Cardiac muscle cell (in vitro differentiated cells and primary cell): ENCODE results near the gene PDCD11. TPM values are rescaled to one million over a fixed set of nuclear protein-coding genes. Genes with fewer than 3 reads are reported as not detected.
A peak's percentile ranks its signal among the peaks of the same experiment; 100 is the strongest.
"Not testable (repeated sequence)": the region's sequence is repeated elsewhere in the genome, so short reads cannot be mapped to it uniquely, and the experiment has no call there.

Source experiments
- DNase-seq, 2 donors: peaks; one replicate each; pipeline versions ENCODE4 v3.0.0 to v3.0.0-alpha.2; 2010 to 2017; ENCODE audit warnings: low read depth in 1 of 2, low spot score in 1 of 2
- H3K27ac ChIP-seq: fragments of 200-600 bp; sonication (generic); 2 replicates; pipeline ENCODE4 v1.5.1; 2016
- H3K27me3 ChIP-seq: fragments of 200-600 bp; sonication (generic); 2 replicates; pipeline ENCODE4 v1.6.0; 2016; ENCODE audit warnings: control low read depth
- H3K36me3 ChIP-seq: fragments of 200-600 bp; sonication (generic); 2 replicates; pipeline ENCODE4 v1.5.1; 2016; ENCODE audit warnings: control low read depth
- H3K4me1 ChIP-seq: fragments of 200-600 bp; sonication (generic); 2 replicates; pipeline ENCODE4 v1.8.1; 2017; ENCODE audit warnings: low read depth, mild to moderate bottlenecking, mixed run types
- H3K4me3 ChIP-seq: fragments of 200-600 bp; sonication (generic); 2 replicates; pipeline ENCODE4 v1.5.1; 2016; ENCODE audit warnings: mild to moderate bottlenecking
- H3K9me3 ChIP-seq: fragments of 200-600 bp; sonication (generic); 2 replicates; pipeline ENCODE4 v1.5.1; 2017; ENCODE audit warnings: low read depth, mild to moderate bottlenecking, control low read depth
- CTCF ChIP-seq: IDR thresholded peaks from 2 replicates; pipeline ENCODE4 v1.5.1; 2012; ENCODE audit warnings: low read depth, mild to moderate bottlenecking, low read length
- polyA plus RNA-seq: library from polyadenylated mRNA; unstranded; fragments of >200 nt; fragmentation: Nextera tagmentation; extraction: Ambion mirVana; gene quantifications from 2 replicates; pipeline ENCODE4 v1.2.1, GENCODE V29; 2016
- total RNA-seq: library from RNA; depleted of rRNA; stranded (reverse); fragments of >200 nt; gene quantifications from 2 replicates; pipeline ENCODE4 v1.2.3, GENCODE V29; 2016

The PDCD11 gene
- total and polyA plus RNA-seq, 2 experiments from 2014 or later = 17.9 to 30.3 TPM

- Histone ChIP-seq H3K4me1 (no peaks in the 10 kb centered on the region), H3K27me3 (no peaks in the 10 kb centered on the region), H3K27ac (no peak overlapping the region), H3K4me3 (no peak overlapping the region), H3K36me3 (no peaks in the 10 kb centered on the region), H3K9me3 (no peaks in the 10 kb centered on the region)
- no peak for TF ChIP-seq CTCF
- DNase-seq = no peak
These were observed 40.4 kb upstream of the PDCD11 start for GRCh38 chr10:103355906-103356599.

GRCh38 chr10:103359493-103359892 is 36.9 kb upstream of the PDCD11 start:
- not testable (repeated sequence) for DNase-seq, H3K27me3 ChIP-seq, H3K27ac ChIP-seq

GRCh38 chr10:103360791-103361190 is 35.6 kb upstream of the PDCD11 start:
- not testable (repeated sequence) for H3K4me1 ChIP-seq, H3K36me3 ChIP-seq, H3K27ac ChIP-seq, DNase-seq, H3K4me3 ChIP-seq, H3K9me3 ChIP-seq, H3K27me3 ChIP-seq

More at GRCh38 chr10:103359493-103359892, 36.9 kb upstream of the PDCD11 start:
- H3K9me3 ChIP-seq, H3K4me3 ChIP-seq, H3K36me3 ChIP-seq, H3K4me1 ChIP-seq: not testable (repeated sequence)

- Histone ChIP-seq H3K9me3 (no peaks in the 10 kb centered on the region), H3K4me3 (peak overlapping the region; percentile 80), H3K27ac (peak overlapping the region; percentile 70), H3K36me3 (no peaks in the 10 kb centered on the region), H3K27me3 (no peaks in the 10 kb centered on the region), H3K4me1 (peaks cover 6% of the 10 kb centered on the region)
- TF ChIP-seq CTCF = no peak
- peak in 1 of 2 donors; percentile 1 for DNase-seq
These were observed 29.0 kb upstream of the PDCD11 start for GRCh38 chr10:103367379-103367781.

GRCh38 chr10:103367782-103368518 is 28.5 kb upstream of the PDCD11 start, which contains the start of gene TAF5:
Gene TAF5 (plus strand): TSS chr10:103367976. CDS start chr10:103367990, 14 bp downstream.
- H3K9me3 ChIP-seq = no peaks in the 10 kb centered on the region
- no peaks in the 10 kb centered on the region for H3K27me3 ChIP-seq
- H3K4me3 ChIP-seq = peak within 1 kb of the TSS; percentile 80
- no peaks in the 10 kb centered on the region for H3K36me3 ChIP-seq
- DNase-seq = peak; percentile 94 to 97
- H3K27ac ChIP-seq = peak within 1 kb of the TSS; percentile 70
- peaks cover 6% of the 10 kb centered on the region for H3K4me1 ChIP-seq
- TF ChIP-seq CTCF = no peak

GRCh38 chr10:103373544-103373943 is 22.9 kb upstream of the PDCD11 start:
- DNase-seq = no peak
- Histone ChIP-seq H3K4me1 (peaks cover 6% of the 10 kb centered on the region), H3K27me3 (no peaks in the 10 kb centered on the region), H3K4me3 (no peak overlapping the region), H3K36me3 (peaks cover 8% of the 10 kb centered on the region), H3K9me3 (no peaks in the 10 kb centered on the region), H3K27ac (no peak overlapping the region)
- no peak for TF ChIP-seq CTCF
